Anterior cingulate cortex (tissue), 58 donors: ENCODE data around the gene SLC44A1.
"Not testable (repeated sequence)": the region's sequence is repeated elsewhere in the genome, so short reads cannot be mapped to it uniquely, and the experiment has no call there.

Source experiments
- DNase-seq, 58 donors: peaks; one replicate each; lab custom pipeline; 2025; lab: John Stamatoyannopoulos, UW

Gene SLC44A1

DNA sequence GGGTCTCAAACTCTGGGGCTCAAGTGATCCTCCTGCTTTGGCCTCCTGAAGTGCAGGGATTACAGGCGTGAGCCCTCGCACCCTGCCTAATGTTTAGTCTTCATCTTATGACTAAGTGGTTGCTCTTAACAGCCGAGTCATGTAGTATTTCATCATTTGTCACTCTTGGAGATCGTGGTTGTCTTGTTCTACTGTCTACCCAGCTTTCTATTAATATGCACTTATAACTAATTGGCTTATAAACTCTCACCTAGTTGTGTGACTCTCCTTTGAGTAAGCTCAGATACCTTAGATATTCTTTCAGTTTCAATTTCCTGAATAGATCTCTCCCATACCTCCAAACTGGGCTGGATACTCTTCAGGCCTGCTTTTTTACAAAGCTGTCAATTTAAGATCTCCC, 19.9 kb downstream of the SLC44A1 start:
- DNase-seq, result no peak

GRCh38 chr9:105268254-105268653, 23.8 kb downstream of the SLC44A1 start:
- not testable (repeated sequence) for DNase-seq

GRCh38 chr9:105269593-105269992, 25.1 kb downstream of the SLC44A1 start:
- no peak for DNase-seq

GRCh38 chr9:105270711-105271110, 26.3 kb downstream of the SLC44A1 start:
- DNase-seq, result no peak

- DNase-seq, result no peak
These were observed 29.3 kb downstream of the SLC44A1 start for GRCh38 chr9:105273731-105274130.

DNA sequence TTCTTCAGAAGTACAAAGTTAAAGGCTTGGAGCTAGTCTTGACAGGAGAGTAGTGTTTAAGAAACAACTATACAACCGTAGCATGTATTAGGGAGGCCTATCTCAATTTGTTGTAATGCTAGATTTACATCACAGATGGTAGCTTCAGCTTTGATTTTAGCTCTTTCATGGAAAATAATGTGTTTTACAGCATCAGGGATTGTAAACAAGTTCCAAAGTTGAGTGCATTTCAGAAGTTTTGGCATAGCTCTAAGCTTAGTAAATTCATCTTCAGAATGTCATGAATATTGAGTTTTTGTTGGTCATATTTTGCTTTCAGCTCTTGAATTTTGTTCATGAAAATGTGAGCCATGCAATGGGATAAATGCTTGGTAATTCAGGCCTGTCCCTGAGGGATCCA, 30.7 kb downstream of the SLC44A1 start:
- no peak for DNase-seq

- DNase-seq, result no peak
These were observed 31.5 kb downstream of the SLC44A1 start for GRCh38 chr9:105275938-105276337.

DNA sequence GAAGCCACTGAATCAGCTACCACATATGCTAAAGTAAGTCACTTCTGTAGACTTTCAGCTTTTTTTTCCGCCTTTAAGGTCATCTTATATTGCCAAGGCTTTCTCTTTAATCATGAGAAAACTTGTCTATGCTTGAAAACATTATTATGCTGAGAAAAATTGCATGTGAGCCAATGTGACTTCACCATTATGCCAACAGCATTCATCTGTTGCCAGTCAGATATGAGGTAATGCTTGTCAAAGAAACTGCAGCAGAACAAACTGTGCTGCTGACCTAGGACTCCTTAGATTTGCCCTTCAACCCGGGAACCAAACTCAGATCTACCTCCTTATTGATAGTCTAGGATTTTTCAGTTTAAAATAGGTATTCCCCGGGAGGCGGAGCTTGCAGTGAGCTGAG, 34.3 kb downstream of the SLC44A1 start:
- DNase-seq, result peak in 5 of 58 donors; percentile 15 to 34 (median 22)

DNA sequence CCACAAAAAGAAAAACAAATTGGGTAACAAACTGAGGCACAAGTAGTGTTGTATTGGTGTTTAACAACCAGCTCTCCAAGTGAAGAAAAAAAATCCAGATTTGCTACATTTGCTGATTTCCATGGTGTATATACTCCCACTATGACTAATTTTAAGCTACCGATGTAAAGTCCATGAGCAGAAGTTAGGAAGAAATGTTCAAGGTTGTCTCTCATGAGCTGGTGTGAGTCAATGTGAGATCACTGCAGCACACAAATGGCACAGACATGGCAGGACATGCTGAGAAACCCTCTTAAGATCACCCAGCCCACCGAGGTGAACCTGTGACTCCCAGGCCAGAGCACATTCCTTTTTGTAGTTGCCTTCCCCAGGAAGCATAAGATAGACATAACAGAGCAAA, 36.2 kb downstream of the SLC44A1 start:
- DNase-seq, result no peak

DNA sequence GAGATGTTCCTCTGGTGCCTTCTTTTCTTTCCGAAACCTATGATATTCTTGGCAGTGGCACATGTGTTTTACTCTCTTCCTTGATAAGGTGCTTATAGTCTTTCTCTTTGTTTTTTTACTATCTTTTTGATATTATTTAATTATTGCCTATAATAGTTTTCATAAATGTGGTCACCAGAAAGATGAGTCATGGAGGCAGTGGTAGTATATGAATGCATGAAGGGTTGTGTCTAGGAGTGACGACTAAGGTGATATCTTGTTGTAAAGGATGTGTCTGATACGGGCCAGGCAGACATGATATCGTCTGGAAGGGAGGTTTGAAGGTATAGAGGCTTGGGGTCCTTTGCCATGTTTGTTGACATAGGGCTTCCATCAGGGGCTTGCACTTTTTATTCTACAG, 36.8 kb downstream of the SLC44A1 start:
- no peak for DNase-seq

GRCh38 chr9:105281926-105282325, 37.5 kb downstream of the SLC44A1 start:
- DNase-seq, result no peak

GRCh38 chr9:105282870-105283621, 38.6 kb downstream of the SLC44A1 start:
- no peak for DNase-seq

DNA sequence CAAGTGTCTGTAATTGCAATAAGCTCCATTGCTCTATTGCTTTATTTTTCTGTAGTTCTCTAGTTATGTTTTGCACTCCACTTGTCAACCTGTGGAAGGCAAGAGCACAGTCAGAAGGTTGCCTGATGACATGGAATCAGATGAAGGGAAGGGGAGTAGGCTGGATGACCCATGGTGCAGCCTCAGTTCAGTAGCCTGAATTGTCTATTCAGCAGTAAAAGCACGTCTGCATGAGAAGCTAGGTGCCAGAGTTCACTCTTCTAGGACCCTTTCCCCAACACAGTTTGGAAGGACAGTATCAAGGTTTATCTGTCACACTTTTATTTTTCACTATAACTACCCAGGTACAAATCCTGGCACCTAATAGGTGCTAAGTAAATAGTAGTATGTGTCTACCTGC, 39.3 kb downstream of the SLC44A1 start:
- no peak for DNase-seq

DNA sequence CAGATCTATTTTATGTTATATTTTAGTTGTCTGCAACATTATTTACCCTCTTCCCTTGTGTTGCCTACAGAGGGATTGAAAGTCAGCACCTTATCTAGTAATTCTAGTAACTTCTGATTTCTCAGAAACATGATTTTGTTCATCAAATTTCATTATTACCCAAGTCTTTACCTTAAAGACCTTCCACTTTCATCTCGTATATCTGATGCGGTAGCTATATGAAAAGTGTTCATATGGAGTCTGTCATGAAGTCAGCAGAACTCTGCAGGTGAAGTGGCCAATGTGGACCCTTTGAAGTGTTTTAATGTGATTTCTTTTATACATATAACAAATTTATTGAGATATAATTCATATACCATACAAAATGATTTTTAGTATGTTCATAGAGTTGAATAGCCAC, 40.0 kb downstream of the SLC44A1 start:
- DNase-seq, result no peak

GRCh38 chr9:105286098-105286497, 41.6 kb downstream of the SLC44A1 start:
- DNase-seq, result no peak

DNA sequence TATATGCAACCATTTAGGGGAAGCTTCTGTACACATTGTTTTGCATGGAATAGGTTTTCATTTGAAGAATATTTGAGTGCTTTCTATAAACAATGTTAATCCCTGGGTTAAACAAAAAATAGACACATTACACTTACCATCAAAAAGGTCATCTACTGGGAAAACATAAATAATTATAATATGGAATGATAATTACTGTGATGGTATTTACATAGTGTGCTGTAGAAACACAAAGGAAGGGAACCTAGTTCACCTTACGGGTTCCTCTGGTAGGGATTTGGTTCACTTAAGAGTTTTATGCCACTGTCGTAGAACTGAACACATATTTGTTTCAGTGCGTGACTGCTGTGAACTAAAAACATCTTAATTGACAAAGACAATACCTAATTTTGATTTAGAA, 44.9 kb downstream of the SLC44A1 start:
- DNase-seq, result no peak

DNA sequence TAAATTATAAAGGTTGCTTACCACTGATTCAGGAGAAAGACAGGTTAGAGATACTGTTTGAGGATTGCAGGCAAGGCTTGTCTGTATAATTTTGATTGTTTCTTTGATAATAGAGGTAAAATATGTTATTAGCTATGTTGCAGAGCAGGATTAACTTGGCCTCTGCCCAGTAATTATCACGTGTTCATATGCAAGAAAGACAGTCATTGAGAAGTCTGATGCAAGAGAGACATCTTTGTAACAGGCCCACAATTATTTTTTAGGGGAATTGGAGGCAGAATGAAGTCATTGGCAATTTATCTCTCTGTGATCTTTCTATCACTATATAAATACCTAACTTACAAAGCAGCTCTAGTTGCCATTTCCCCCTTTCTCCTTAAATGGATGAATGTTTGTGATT, 46.0 kb downstream of the SLC44A1 start:
- DNase-seq, result peak in 3 of 58 donors; percentile 6 to 24 (median 11)

- DNase-seq, result no peak
These were observed 46.5 kb downstream of the SLC44A1 start for GRCh38 chr9:105290954-105291353.

GRCh38 chr9:105291422-105291859, 47.0 kb downstream of the SLC44A1 start:
- DNase-seq, result no peak

DNA sequence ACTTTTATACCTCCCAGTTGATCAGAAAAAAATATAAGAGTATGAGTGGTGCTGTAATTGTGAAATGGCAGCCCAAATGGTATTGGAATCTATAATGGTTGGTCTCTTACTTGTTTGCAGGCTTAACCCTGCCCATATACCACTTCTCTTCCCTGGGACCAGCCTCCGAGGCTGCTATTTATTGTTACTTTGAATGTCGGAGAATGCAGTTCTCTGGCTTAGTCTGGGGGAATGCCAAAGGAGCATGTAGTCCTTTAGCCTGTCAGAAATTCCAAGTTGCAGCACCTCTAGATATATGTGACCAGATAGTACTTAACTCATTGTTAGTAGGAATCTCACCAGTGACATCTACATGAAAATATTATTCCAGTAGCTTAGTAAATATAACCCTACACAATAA, 47.5 kb downstream of the SLC44A1 start:
- no peak for DNase-seq

- DNase-seq, result no peak
These were observed 49.0 kb downstream of the SLC44A1 start for GRCh38 chr9:105293408-105293807.

DNA sequence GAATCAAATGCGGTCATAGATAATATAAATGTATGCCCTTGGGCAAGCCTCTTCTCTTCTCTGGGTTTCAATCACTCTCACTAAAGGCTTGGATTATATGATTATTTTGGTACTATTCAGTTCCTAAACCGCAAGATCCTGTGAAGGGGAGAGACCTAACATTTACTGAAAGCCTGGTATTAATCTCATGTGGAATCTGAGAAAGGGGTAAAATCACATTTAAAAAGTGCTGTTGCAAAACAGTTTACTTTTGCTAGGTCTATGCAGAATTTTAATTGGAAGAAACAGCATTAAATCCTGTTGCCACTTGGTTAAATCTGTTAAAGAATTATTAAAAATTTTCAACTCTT, 50.7 kb downstream of the SLC44A1 start:
- DNase-seq, result no peak

DNA sequence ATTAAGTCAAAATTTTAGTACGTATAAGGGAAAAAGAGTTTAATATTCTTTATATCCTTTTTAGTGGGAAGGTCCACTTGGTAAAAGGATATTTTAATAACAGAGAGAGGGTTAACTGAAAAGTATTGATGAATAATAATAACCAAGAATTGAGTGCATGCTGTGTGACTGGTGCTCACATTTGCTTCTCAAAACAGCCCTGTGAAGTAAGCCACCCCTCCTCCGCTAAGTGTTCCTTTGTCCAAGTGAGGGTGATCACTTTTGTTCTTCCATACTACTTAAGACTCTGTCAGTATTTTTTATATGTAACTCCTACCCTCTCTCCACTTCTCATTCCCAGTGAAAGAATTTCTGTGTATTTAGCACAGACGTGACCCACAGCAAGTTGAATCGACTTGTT, 51.5 kb downstream of the SLC44A1 start:
- no peak for DNase-seq
